H1 (cell line): Measurements from ENCODE around the gene PRRX1. TPM values are rescaled to one million over a fixed set of nuclear protein-coding genes. Genes with fewer than 3 reads are reported as not detected.

Experiments used
- CTCF ChIA-PET: fragments of 300-600 bp; sonication (Branson Sonifier 250); formaldehyde crosslinking; loops from one replicate; lab custom pipeline; 2021; ENCODE audit not compliant: partially characterized antibody; lab: Charles Lee
- POLR2A ChIA-PET: fragments of 300-600 bp; sonication (Branson Sonifier 250); formaldehyde crosslinking; loops from one replicate; lab custom pipeline; 2021; ENCODE audit warnings: inconsistent platforms; ENCODE audit not compliant: partially characterized antibody; lab: Charles Lee
- DNase-seq, 2 experiments: peaks; one replicate each; pipeline versions ENCODE4 v3.0.0 to v3.0.0-alpha.2; 2010 to 2022; ENCODE audit warnings: low spot score in 2 of 2, low read depth in 1 of 2, mixed read lengths in 1 of 2
- FAIRE-seq: peaks from 2 replicates; lab custom pipeline; 2011; peaks lifted over from hg19 to GRCh38; lab: Jason Lieb, UNC
- H2AFZ ChIP-seq: 2 replicates; pipeline ENCODE4 v1.8.1; 2012; ENCODE audit warnings: low read length, inconsistent platforms
- H2AK5ac ChIP-seq: 2 replicates; pipeline ENCODE4 v1.6.1; 2013; ENCODE audit warnings: low read depth, low read length
- H2BK120ac ChIP-seq: replicated peaks from 2 replicates; pipeline ENCODE3; 2013; ENCODE audit warnings: low read depth, low read length, inconsistent platforms
- H2BK12ac ChIP-seq: 2 replicates; pipeline ENCODE4 v1.6.1; 2013; ENCODE audit warnings: low read depth, low read length
- H2BK15ac ChIP-seq: 2 replicates; pipeline ENCODE4 v1.6.1; 2013; ENCODE audit warnings: low read length
- H2BK20ac ChIP-seq: 2 replicates; pipeline ENCODE4 v1.6.1; 2013; ENCODE audit warnings: low read length
- H2BK5ac ChIP-seq: 2 replicates; pipeline ENCODE4 v1.6.1; 2013; ENCODE audit warnings: low read depth, low read length
- H3K14ac ChIP-seq: 2 replicates; pipeline ENCODE4 v1.6.1; 2013; ENCODE audit warnings: inconsistent platforms; ENCODE audit not compliant: insufficient read length
- H3K18ac ChIP-seq: 2 replicates; pipeline ENCODE4 v1.6.1; 2013; ENCODE audit warnings: low read length; ENCODE audit errors: extremely low read depth
- H3K23ac ChIP-seq: 2 replicates; pipeline ENCODE4 v1.6.1; 2013; ENCODE audit warnings: inconsistent platforms; ENCODE audit not compliant: insufficient read length
- H3K23me2 ChIP-seq: 2 replicates; pipeline ENCODE4 v1.6.1; 2013; ENCODE audit warnings: low read depth, low read length
- H3K27ac ChIP-seq: 2 replicates; pipeline ENCODE4 v1.6.1; 2011; ENCODE audit warnings: low read depth, low read length, inconsistent platforms
- H3K27me3 ChIP-seq, 4 experiments: replicated peaks in 1 of 4; 1 replicate in 1 of 4; 2 replicates in 3 of 4; pipeline versions ENCODE4 v1.6.1 to v1.8.1; 2011 to 2013; ENCODE audit warnings: low read length in 3 of 4, mild to moderate bottlenecking in 3 of 4, inconsistent platforms in 2 of 4, mixed read lengths in 2 of 4, moderate library complexity in 1 of 4; ENCODE audit not compliant: control insufficient read depth in 3 of 4, insufficient read depth in 3 of 4; ENCODE audit errors: extremely low read depth in 1 of 4
- H3K36me3 ChIP-seq, 4 experiments: 2 replicates each; pipeline versions ENCODE4 v1.6.1 to v1.8.1; 2011 to 2013; ENCODE audit warnings: mild to moderate bottlenecking in 4 of 4, low read length in 3 of 4, moderate library complexity in 2 of 4, control low read depth in 1 of 4, inconsistent platforms in 1 of 4; ENCODE audit not compliant: insufficient read depth in 4 of 4, control insufficient read depth in 2 of 4
- H3K4ac ChIP-seq: replicated peaks from 2 replicates; pipeline ENCODE3; 2013; ENCODE audit warnings: low read length, low read depth, mixed read lengths, inconsistent platforms; ENCODE audit not compliant: insufficient read length
- H3K4me1 ChIP-seq, 4 experiments: replicated peaks in 1 of 4; 1 replicate in 1 of 4; 2 replicates in 3 of 4; pipeline versions ENCODE4 v1.6.1 to v1.8.1; 2011 to 2013; ENCODE audit warnings: low read length in 3 of 4, inconsistent platforms in 2 of 4, mixed read lengths in 1 of 4; ENCODE audit not compliant: insufficient read depth in 4 of 4, control insufficient read depth in 3 of 4
- H3K4me2 ChIP-seq, 2 experiments: 2 replicates each; pipeline versions ENCODE4 v1.6.1 to v1.8.1; 2011 to 2013; ENCODE audit warnings: low read depth in 2 of 2, low read length in 2 of 2, control low read depth in 1 of 2, inconsistent platforms in 1 of 2, mild to moderate bottlenecking in 1 of 2; ENCODE audit not compliant: insufficient read depth in 1 of 2
- H3K4me3 ChIP-seq, 4 experiments: fragments of 200-600, 300-600 bp in 1 of 4; sonication (generic), shearing (Covaris generic), sonication (Bioruptor Twin) in 1 of 4; 2 replicates each; pipeline versions ENCODE4 v1.5.1 to v1.8.1; 2011 to 2016; ENCODE audit warnings: low read length in 4 of 4, low read depth in 3 of 4, control low read depth in 2 of 4, inconsistent platforms in 2 of 4, mild to moderate bottlenecking in 2 of 4, mixed read lengths in 1 of 4, moderate library complexity in 1 of 4; ENCODE audit not compliant: insufficient read depth in 2 of 4; ENCODE audit errors: extremely low read depth in 1 of 4
- H3K56ac ChIP-seq: replicated peaks from 2 replicates; pipeline ENCODE3; 2013; ENCODE audit warnings: low read depth, mild to moderate bottlenecking, mixed read lengths, low read length, inconsistent platforms; ENCODE audit not compliant: insufficient read length
- H3K79me1 ChIP-seq: 2 replicates; pipeline ENCODE4 v1.6.1; 2013; ENCODE audit warnings: low read depth, low read length, control low read depth
- H3K79me2 ChIP-seq, 2 experiments: 2 replicates each; pipeline versions ENCODE4 v1.6.1 to v1.8.1; 2012 to 2013; ENCODE audit warnings: low read length in 2 of 2, mild to moderate bottlenecking in 2 of 2, inconsistent platforms in 1 of 2; ENCODE audit not compliant: insufficient read depth in 2 of 2, control insufficient read depth in 1 of 2
- H3K9ac ChIP-seq, 4 experiments: replicated peaks in 1 of 4; 1 replicate in 1 of 4; 2 replicates in 3 of 4; pipeline versions ENCODE4 v1.6.1 to v1.8.1; 2011 to 2013; ENCODE audit warnings: low read depth in 3 of 4, low read length in 3 of 4, control low read depth in 2 of 4, mild to moderate bottlenecking in 2 of 4, moderate library complexity in 2 of 4, inconsistent platforms in 1 of 4; ENCODE audit errors: extremely low read depth in 1 of 4
- H3K9me3 ChIP-seq, 2 experiments: 2 replicates each; pipeline versions ENCODE4 v1.6.1 to v1.8.1; 2012 to 2013; ENCODE audit warnings: mild to moderate bottlenecking in 2 of 2, moderate library complexity in 2 of 2, control low read depth in 1 of 2, inconsistent platforms in 1 of 2, low read depth in 1 of 2, low read length in 1 of 2, mixed read lengths in 1 of 2; ENCODE audit not compliant: insufficient read depth in 2 of 2
- H4K20me1 ChIP-seq, 2 experiments: replicated peaks in 1 of 2; 2 replicates each; pipeline versions ENCODE3 to v1.8.1; 2011 to 2013; ENCODE audit warnings: inconsistent platforms in 2 of 2, low read length in 2 of 2, mild to moderate bottlenecking in 1 of 2; ENCODE audit not compliant: insufficient read depth in 2 of 2, control insufficient read depth in 1 of 2
- H4K5ac ChIP-seq: 2 replicates; pipeline ENCODE4 v1.6.1; 2013; ENCODE audit warnings: low read length, low read depth, mixed read lengths, inconsistent platforms; ENCODE audit not compliant: insufficient read length
- H4K8ac ChIP-seq: 2 replicates; pipeline ENCODE4 v1.8.0; 2013; ENCODE audit warnings: mild to moderate bottlenecking, moderate library complexity, low read length, inconsistent platforms; ENCODE audit not compliant: insufficient read depth; ENCODE audit errors: extremely low read depth
- H4K91ac ChIP-seq: replicated peaks from 2 replicates; pipeline ENCODE3; 2013; ENCODE audit warnings: low read length, mixed read lengths, inconsistent platforms; ENCODE audit not compliant: insufficient read length
- BACH1 ChIP-seq: IDR thresholded peaks from 2 replicates; pipeline ENCODE4 v1.6.1; 2012; ENCODE audit warnings: low read length, improper control_type of control experiment
- CBX8 ChIP-seq: fragments of 300-800, 300-1000 bp; sonication (generic); IDR thresholded peaks from 2 replicates; pipeline ENCODE4 v1.7.1; 2016; ENCODE audit warnings: low read depth, low read length, borderline replicate concordance
- JUND ChIP-seq: IDR thresholded peaks from 2 replicates; pipeline ENCODE4 v1.6.1; 2011; ENCODE audit warnings: mild to moderate bottlenecking, improper control_type of control experiment, low read length
- POLR2A ChIP-seq, 2 experiments: IDR thresholded peaks; 1 replicate in 1 of 2; 2 replicates in 1 of 2; pipeline ENCODE4 v1.6.1; 2011; ENCODE audit warnings: low read depth in 2 of 2, low read length in 2 of 2, mild to moderate bottlenecking in 2 of 2; ENCODE audit errors: control extremely low read depth in 1 of 2
- SIN3A ChIP-seq, 2 experiments: IDR thresholded peaks in 1 of 2; conservative IDR thresholded peaks in 1 of 2; 2 replicates each; pipeline ENCODE4 v1.6.1; 2011 to 2012; ENCODE audit warnings: low read length in 2 of 2, improper control_type of control experiment in 1 of 2, low read depth in 1 of 2, mild to moderate bottlenecking in 1 of 2
- SIX5 ChIP-seq: IDR thresholded peaks from 2 replicates; pipeline ENCODE4 v1.6.1; 2011; ENCODE audit warnings: mild to moderate bottlenecking, low read depth, low read length
- USF2 ChIP-seq: IDR thresholded peaks from 2 replicates; pipeline ENCODE4 v1.6.1; 2011; ENCODE audit warnings: low read length, improper control_type of control experiment
- WGBS, 2 experiments: shearing (Covaris generic) in 1 of 2; methylation state at CpG; one replicate each; pipeline versions ENCODE4 v1.1.6 to v1.1.7; 2013 to 2015; ENCODE audit warnings: low lambda C conversion rate in 2 of 2, mixed read lengths in 2 of 2, inconsistent platforms in 1 of 2, low coverage in 1 of 2, missing lambda C conversion rate in 1 of 2; ENCODE audit not compliant: insufficient replicate concordance in 2 of 2, insufficient coverage in 1 of 2, insufficient read length in 1 of 2; ENCODE audit errors: extremely low coverage in 1 of 2, missing lambda C conversion rate in 1 of 2; 5-methylcytosine and 5-hydroxymethylcytosine counted together
- polyA plus RNA-seq, 7 experiments: library from polyadenylated mRNA; depleted of rRNA in 3 of 7; stranded (reverse) in 5 of 7; unstranded in 2 of 7; fragments of >200 nt in 5 of 7; fragments of 200-250 nt in 2 of 7; gene quantifications; 1 replicate in 5 of 7; 2 replicates in 1 of 7; 4 replicates in 1 of 7; pipeline versions ENCODE4 v1.2.1 to v1.2.3, GENCODE V29; 2011 to 2013; ENCODE audit warnings: missing spikeins in 2 of 7, mixed read lengths in 2 of 7
- total RNA-seq: library from RNA; stranded (reverse); fragmentation: NEBNext Ultra II Directional; extraction: Animal tissue kit (Norgen Biotek cat#: 25700); gene quantifications from 2 replicates; pipeline ENCODE4 v1.2.1, GENCODE V29; 2021
- TF ChIP-seq, protein P1 (sequence below), 3 experiments: IDR thresholded peaks; 1 replicate in 2 of 3; 2 replicates in 1 of 3; pipeline versions ENCODE4 v1.5.1 to v1.6.1; 2011; ENCODE audit warnings: low read length in 3 of 3, mild to moderate bottlenecking in 3 of 3, inconsistent platforms in 2 of 3, low read depth in 1 of 3, moderate library complexity in 1 of 3; ENCODE audit not compliant: insufficient read depth in 1 of 3; ENCODE audit errors: control extremely low read depth in 1 of 3

PRRX1 gene
- total and polyA plus RNA-seq, 2 of the 8 experiments (the other 6 are each of a cell fraction or from before 2014, with no cell fraction given) = not detected

- Histone ChIP-seq H2AK5ac (no peak overlapping the region; the same call in 1 of the 2 replicates), H3K27ac (no peak overlapping the region), H2BK12ac (peak overlapping the region; percentile 88; the same call in 1 of the 2 replicates), H2BK20ac (no peak overlapping the region; the same call in 1 of the 2 replicates), H4K91ac (no peak overlapping the region), H3K23ac (no peak overlapping the region), H3K14ac (no peak overlapping the region), H3K56ac (no peak overlapping the region), H4K5ac (no peak overlapping the region), H2AFZ (no peak overlapping the region), H3K9me3 (no peaks in the 10 kb centered on the region), H3K79me1 (no peaks in the 10 kb centered on the region), H3K4me1 (peaks cover 13 to 38% (median 23%) of the 10 kb centered on the region in 4 experiments), H2BK15ac (no peak overlapping the region), H3K9ac (no peak overlapping the region; a peak in 1 of 7 replicates), H3K23me2 (peaks cover 15% of the 10 kb centered on the region), H4K20me1 (peaks cover 3 to 10% of the 10 kb centered on the region in 2 experiments), H3K4ac (no peak overlapping the region), H3K4me2 (peak overlapping the region; percentile 91 to 93), H3K4me3 (peak overlapping the region; percentile 30 to 66 (median 37)), H4K8ac (no peak overlapping the region; the same call in 1 of the 2 replicates), H3K27me3 (peaks cover 50 to 81% (median 73%) of the 10 kb centered on the region in 4 experiments), H3K79me2 (no peaks in the 10 kb centered on the region), H2BK5ac (no peak overlapping the region), H2BK120ac (no peak overlapping the region), H3K36me3 (no peaks in the 10 kb centered on the region), H3K18ac (peak overlapping the region; percentile 73; the same call in 1 of the 2 replicates)
- peak in 1 of 2 experiments; percentile 59 for DNase-seq
- WGBS, 2 experiments = 3% methylated on average over 48 of the region's 54 CpGs; no CpG with 5 or more reads in 1 of the 2 experiments
- ChIA-PET CTCF (interaction anchor here (0.9 to 5.4 kb wide), 5 partner anchors 8 to 28 kb away, joined by 3 to 24 read pairs (median 9); no protein-coding TSS in a partner anchor), POLR2A (interaction anchor here (0.8 to 1.3 kb wide), 2 partner anchors 8 to 129 kb away, joined by 3 to 9 read pairs; partner anchors contain the start of gene GORAB)
- FAIRE-seq = no peak
- TF ChIP-seq JUND (no peak), USF2 (no peak), POLR2A (IDR thresholded peaks at IDR 0.05; ENCODE audit: control extremely low read depth in 1 of 2, low read depth in 2 of 2, low read length in 2 of 2) (no peak), SIN3A (conservative IDR thresholded peaks at IDR 0.05 in 1 of 2, IDR thresholded peaks at IDR 0.05 in 1 of 2; ENCODE audit: low read depth in 1 of 2, low read length in 2 of 2) (no peak), BACH1 (no peak), SIX5 (no peak), CBX8 (no peak; the same call in 1 of the 2 replicates)
- TF ChIP-seq, protein P1, sequence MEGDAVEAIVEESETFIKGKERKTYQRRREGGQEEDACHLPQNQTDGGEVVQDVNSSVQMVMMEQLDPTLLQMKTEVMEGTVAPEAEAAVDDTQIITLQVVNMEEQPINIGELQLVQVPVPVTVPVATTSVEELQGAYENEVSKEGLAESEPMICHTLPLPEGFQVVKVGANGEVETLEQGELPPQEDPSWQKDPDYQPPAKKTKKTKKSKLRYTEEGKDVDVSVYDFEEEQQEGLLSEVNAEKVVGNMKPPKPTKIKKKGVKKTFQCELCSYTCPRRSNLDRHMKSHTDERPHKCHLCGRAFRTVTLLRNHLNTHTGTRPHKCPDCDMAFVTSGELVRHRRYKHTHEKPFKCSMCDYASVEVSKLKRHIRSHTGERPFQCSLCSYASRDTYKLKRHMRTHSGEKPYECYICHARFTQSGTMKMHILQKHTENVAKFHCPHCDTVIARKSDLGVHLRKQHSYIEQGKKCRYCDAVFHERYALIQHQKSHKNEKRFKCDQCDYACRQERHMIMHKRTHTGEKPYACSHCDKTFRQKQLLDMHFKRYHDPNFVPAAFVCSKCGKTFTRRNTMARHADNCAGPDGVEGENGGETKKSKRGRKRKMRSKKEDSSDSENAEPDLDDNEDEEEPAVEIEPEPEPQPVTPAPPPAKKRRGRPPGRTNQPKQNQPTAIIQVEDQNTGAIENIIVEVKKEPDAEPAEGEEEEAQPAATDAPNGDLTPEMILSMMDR (IDR thresholded peaks at IDR 0.05; ENCODE audit: control extremely low read depth in 1 of 3, insufficient read depth in 1 of 3, low read depth in 1 of 3, low read length in 3 of 3) = no peak
Measured at GRCh38 chr1:170660871-170661645, 2.9 kb upstream of the PRRX1 start.
